Left ventricle myocardium inferior (tissue), 1 donor: ENCODE data around the gene HIPK4. TPM values are rescaled to one million over a fixed set of nuclear protein-coding genes. Genes with fewer than 3 reads are reported as not detected.
"Not testable (repeated sequence)": the region's sequence is repeated elsewhere in the genome, so short reads cannot be mapped to it uniquely, and the experiment has no call there.

Experiments used
- DNase-seq: peaks from one replicate; pipeline ENCODE4 v3.0.0-alpha.2; 2020
- H3K27ac ChIP-seq: fragments of 200-600 bp; replicated peaks from 2 replicates; pipeline ENCODE4 v1.8.0; 2021
- H3K27me3 ChIP-seq: fragments of 200-600 bp; 2 replicates; pipeline ENCODE4 v1.8.0; 2021; ENCODE audit warnings: low read depth
- H3K36me3 ChIP-seq: fragments of 200-600 bp; 2 replicates; pipeline ENCODE4 v1.8.0; 2021
- H3K4me1 ChIP-seq: fragments of 200-600 bp; 2 replicates; pipeline ENCODE4 v1.8.0; 2021
- H3K4me3 ChIP-seq: fragments of 200-600 bp; 2 replicates; pipeline ENCODE4 v1.8.0; 2021; ENCODE audit warnings: mild to moderate bottlenecking, moderate library complexity
- H3K9me3 ChIP-seq: fragments of 200-600 bp; replicated peaks from 2 replicates; pipeline ENCODE4 v1.8.0; 2021
- intact Hi-C: fragments of 100-400 bp; cut with micrococcal nuclease; formaldehyde crosslinking; loops from one replicate; pipeline ENCODE4 v1.11.0; 2022
- total RNA-seq: library from RNA; stranded (reverse); fragmentation: NEBNext Ultra II Directional; extraction: Animal tissue kit (Norgen Biotek cat#: 25700); gene quantifications from one replicate; pipeline ENCODE4 v1.2.1, GENCODE V29; 2021
- TF ChIP-seq, protein P1 (sequence below): fragments of 200-600 bp; IDR thresholded peaks from 2 replicates; pipeline ENCODE4 v1.8.0; 2021; ENCODE audit warnings: antibody characterized with exemption, mild to moderate bottlenecking, borderline replicate concordance
- donor health status: DM: no; HTN: yes; CAD: no; lungs with severe emphysema.

HIPK4 gene
- total RNA-seq, 1 donor from 2014 or later = not detected

- intact Hi-C loops = no loop called here
- H3K4me1 ChIP-seq = no peaks in the 10 kb centered on the region
- no peak overlapping the region for H3K4me3 ChIP-seq
- no peak for DNase-seq
- no peak overlapping the region for H3K27ac ChIP-seq
- no peaks in the 10 kb centered on the region for H3K27me3 ChIP-seq
- H3K9me3 ChIP-seq = no peaks in the 10 kb centered on the region
- peaks cover 70% of the 10 kb centered on the region for H3K36me3 ChIP-seq
- TF ChIP-seq, protein P1, sequence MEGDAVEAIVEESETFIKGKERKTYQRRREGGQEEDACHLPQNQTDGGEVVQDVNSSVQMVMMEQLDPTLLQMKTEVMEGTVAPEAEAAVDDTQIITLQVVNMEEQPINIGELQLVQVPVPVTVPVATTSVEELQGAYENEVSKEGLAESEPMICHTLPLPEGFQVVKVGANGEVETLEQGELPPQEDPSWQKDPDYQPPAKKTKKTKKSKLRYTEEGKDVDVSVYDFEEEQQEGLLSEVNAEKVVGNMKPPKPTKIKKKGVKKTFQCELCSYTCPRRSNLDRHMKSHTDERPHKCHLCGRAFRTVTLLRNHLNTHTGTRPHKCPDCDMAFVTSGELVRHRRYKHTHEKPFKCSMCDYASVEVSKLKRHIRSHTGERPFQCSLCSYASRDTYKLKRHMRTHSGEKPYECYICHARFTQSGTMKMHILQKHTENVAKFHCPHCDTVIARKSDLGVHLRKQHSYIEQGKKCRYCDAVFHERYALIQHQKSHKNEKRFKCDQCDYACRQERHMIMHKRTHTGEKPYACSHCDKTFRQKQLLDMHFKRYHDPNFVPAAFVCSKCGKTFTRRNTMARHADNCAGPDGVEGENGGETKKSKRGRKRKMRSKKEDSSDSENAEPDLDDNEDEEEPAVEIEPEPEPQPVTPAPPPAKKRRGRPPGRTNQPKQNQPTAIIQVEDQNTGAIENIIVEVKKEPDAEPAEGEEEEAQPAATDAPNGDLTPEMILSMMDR = no peak
These were observed 13.6 kb downstream of the HIPK4 start for GRCh38 chr19:40376286-40376862.

- intact Hi-C loops = no loop called here
- Histone ChIP-seq H3K27me3 (no peaks in the 10 kb centered on the region), H3K4me1 (no peaks in the 10 kb centered on the region), H3K27ac (no peak overlapping the region), H3K36me3 (peaks cover 85% of the 10 kb centered on the region), H3K4me3 (no peak overlapping the region), H3K9me3 (no peaks in the 10 kb centered on the region)
- TF ChIP-seq, protein P1 = no peak
- no peak for DNase-seq
These were observed 15.9 kb downstream of the HIPK4 start for GRCh38 chr19:40374084-40374483.

DNA sequence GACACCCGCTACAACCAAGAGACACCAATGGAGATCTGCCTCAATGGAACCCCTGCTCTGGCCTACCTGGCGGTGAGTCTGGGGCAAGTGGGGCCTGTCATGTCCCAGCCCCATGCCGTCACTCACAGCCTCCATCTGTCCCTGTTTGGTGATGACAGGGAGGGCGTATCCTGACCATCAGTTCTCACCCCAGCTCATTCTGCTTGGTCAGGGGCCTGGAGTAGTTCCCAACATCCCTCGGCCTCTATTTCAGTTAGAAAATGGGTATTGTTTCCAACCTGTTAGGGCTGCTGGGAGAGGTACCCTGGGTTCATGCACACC, 18.2 kb downstream of the HIPK4 start:
- TF ChIP-seq, protein P1 = no peak
- no peaks in the 10 kb centered on the region for H3K4me1 ChIP-seq
- H3K4me3 ChIP-seq = no peak overlapping the region
- no peaks in the 10 kb centered on the region for H3K27me3 ChIP-seq
- no peak overlapping the region for H3K27ac ChIP-seq
- H3K36me3 ChIP-seq = peaks cover 89% of the 10 kb centered on the region
- DNase-seq = no peak
- H3K9me3 ChIP-seq = no peaks in the 10 kb centered on the region
- intact Hi-C loops = no loop called here

- TF ChIP-seq, protein P1 = no peak
- intact Hi-C loops = no loop called here
- Histone ChIP-seq H3K9me3 (no peaks in the 10 kb centered on the region), H3K4me3 (no peak overlapping the region), H3K27me3 (no peaks in the 10 kb centered on the region), H3K4me1 (peaks cover 6% of the 10 kb centered on the region), H3K36me3 (peaks cover 87% of the 10 kb centered on the region), H3K27ac (no peak overlapping the region)
- DNase-seq = no peak
These were observed 18.8 kb downstream of the HIPK4 start for GRCh38 chr19:40370997-40371801.

- H3K27me3 ChIP-seq, H3K27ac ChIP-seq, DNase-seq, H3K4me3 ChIP-seq, H3K9me3 ChIP-seq, intact Hi-C loops: not testable (repeated sequence)
- peaks cover 15% of the 10 kb centered on the region for H3K4me1 ChIP-seq
- H3K36me3 ChIP-seq = peaks cover 84% of the 10 kb centered on the region
These were observed 19.7 kb downstream of the HIPK4 start for GRCh38 chr19:40370253-40370652.

DNA sequence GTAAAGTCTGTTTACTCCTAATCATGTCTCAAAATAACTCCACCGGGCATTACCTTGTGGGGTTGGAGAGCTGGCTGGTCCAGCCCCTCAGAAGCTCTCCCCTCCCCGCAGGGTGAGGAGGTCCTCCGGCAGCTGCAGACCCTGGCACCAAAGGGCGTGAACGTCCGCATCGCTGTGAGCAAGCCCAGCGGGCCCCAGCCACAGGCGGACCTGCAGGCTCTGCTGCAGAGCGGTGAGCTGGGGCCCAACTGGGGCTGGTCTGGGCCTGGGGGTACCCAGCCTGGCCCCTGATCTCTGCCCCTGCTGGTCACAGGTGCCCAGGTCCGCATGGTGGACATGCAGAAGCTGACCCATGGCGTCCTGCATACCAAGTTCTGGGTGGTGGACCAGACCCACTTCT, 20.2 kb downstream of the HIPK4 start:
- intact Hi-C loops = no loop called here
- Histone ChIP-seq H3K4me3 (no peak overlapping the region), H3K36me3 (peaks cover 80% of the 10 kb centered on the region), H3K9me3 (no peaks in the 10 kb centered on the region), H3K4me1 (peaks cover 19% of the 10 kb centered on the region), H3K27me3 (no peaks in the 10 kb centered on the region), H3K27ac (no peak overlapping the region)
- no peak for DNase-seq
- TF ChIP-seq, protein P1 = no peak
